Trophoblast cell (in vitro differentiated cells and primary cell): ENCODE measurements around the gene ELP4.
"Not testable (repeated sequence)": the region's sequence is repeated elsewhere in the genome, so short reads cannot be mapped to it uniquely, and the experiment has no call there.

Experiments
- DNase-seq, 2 donors: peaks; one replicate each; pipeline ENCODE4 v3.0.0-alpha.2; 2016
- H2AFZ ChIP-seq: 2 replicates; pipeline ENCODE4 v1.6.1; 2013; ENCODE audit warnings: low read length, moderate library complexity, mild to moderate bottlenecking; ENCODE audit not compliant: insufficient read depth, poor library complexity
- H2AK5ac ChIP-seq: 2 replicates; pipeline ENCODE4 v1.6.1; 2013; ENCODE audit warnings: mild to moderate bottlenecking, low read length
- H2BK120ac ChIP-seq: 2 replicates; pipeline ENCODE4 v1.6.1; 2013; ENCODE audit warnings: low read length, mild to moderate bottlenecking, moderate library complexity; ENCODE audit not compliant: insufficient read depth, poor library complexity
- H2BK12ac ChIP-seq: 2 replicates; pipeline ENCODE4 v1.6.1; 2013; ENCODE audit warnings: mild to moderate bottlenecking, low read length, moderate library complexity
- H2BK5ac ChIP-seq: 2 replicates; pipeline ENCODE4 v1.6.1; 2013; ENCODE audit warnings: low read length, low read depth, moderate library complexity, mild to moderate bottlenecking; ENCODE audit not compliant: poor library complexity
- H3K14ac ChIP-seq: 2 replicates; pipeline ENCODE4 v1.6.1; 2013; ENCODE audit warnings: mild to moderate bottlenecking, low read length
- H3K18ac ChIP-seq: 2 replicates; pipeline ENCODE4 v1.6.1; 2013; ENCODE audit warnings: mild to moderate bottlenecking, low read length
- H3K23ac ChIP-seq: 2 replicates; pipeline ENCODE4 v1.6.1; 2013; ENCODE audit warnings: low read length
- H3K27ac ChIP-seq: 2 replicates; pipeline ENCODE4 v1.5.1; 2013; ENCODE audit warnings: low read depth, mild to moderate bottlenecking, inconsistent platforms, low read length, moderate library complexity
- H3K27me3 ChIP-seq: 2 replicates; pipeline ENCODE4 v1.6.1; 2013; ENCODE audit warnings: inconsistent platforms, mild to moderate bottlenecking, low read length, moderate library complexity; ENCODE audit not compliant: insufficient read depth
- H3K36me3 ChIP-seq, 2 experiments: 1 replicate in 1 of 2; 2 replicates in 1 of 2; pipeline ENCODE4 v1.6.1; 2013; ENCODE audit warnings: low read length in 2 of 2, mild to moderate bottlenecking in 2 of 2, moderate library complexity in 1 of 2; ENCODE audit not compliant: insufficient read depth in 2 of 2, control insufficient read depth in 1 of 2
- H3K4ac ChIP-seq: 2 replicates; pipeline ENCODE4 v1.6.1; 2013; ENCODE audit warnings: low read depth, mild to moderate bottlenecking, low read length, moderate library complexity
- H3K4me1 ChIP-seq, 2 experiments: 1 replicate in 1 of 2; 2 replicates in 1 of 2; pipeline ENCODE4 v1.6.1; 2013; ENCODE audit warnings: low read length in 2 of 2, mild to moderate bottlenecking in 2 of 2, moderate library complexity in 1 of 2; ENCODE audit not compliant: insufficient read depth in 2 of 2, control insufficient read depth in 1 of 2
- H3K4me2 ChIP-seq: 2 replicates; pipeline ENCODE4 v1.6.1; 2013; ENCODE audit warnings: inconsistent platforms, mild to moderate bottlenecking, low read length, moderate library complexity
- H3K4me3 ChIP-seq: 2 replicates; pipeline ENCODE4 v1.5.1; 2013; ENCODE audit warnings: mild to moderate bottlenecking, low read depth, low read length, inconsistent platforms
- H3K79me1 ChIP-seq: one replicate; pipeline ENCODE4 v1.6.1; 2013; ENCODE audit warnings: low read length
- H3K79me2 ChIP-seq: 2 replicates; pipeline ENCODE4 v1.6.1; 2013; ENCODE audit warnings: low read length, mild to moderate bottlenecking; ENCODE audit not compliant: control insufficient read depth, insufficient read depth, poor library complexity
- H3K9ac ChIP-seq: 2 replicates; pipeline ENCODE4 v1.6.1; 2013; ENCODE audit warnings: mild to moderate bottlenecking, low read length
- H3K9me3 ChIP-seq: 2 replicates; pipeline ENCODE4 v1.6.1; 2013; ENCODE audit warnings: low read depth, mild to moderate bottlenecking, control low read depth, inconsistent platforms, low read length; ENCODE audit not compliant: insufficient read depth
- H4K12ac ChIP-seq: 2 replicates; pipeline ENCODE4 v1.6.1; 2013; ENCODE audit warnings: low read depth, mild to moderate bottlenecking, low read length, moderate library complexity
- H4K8ac ChIP-seq: 2 replicates; pipeline ENCODE4 v1.6.1; 2013; ENCODE audit warnings: low read depth, mild to moderate bottlenecking, low read length, moderate library complexity
- H4K91ac ChIP-seq: one replicate; pipeline ENCODE4 v1.6.1; 2013; ENCODE audit warnings: low read depth, mild to moderate bottlenecking, low read length, moderate library complexity
- WGBS: extraction: QIAGEN DNeasy Blood & Tissue Kit; methylation state at CpG from one replicate; pipeline ENCODE4 v1.1.7; 2013; ENCODE audit warnings: missing lambda C conversion rate; ENCODE audit not compliant: insufficient read length, insufficient coverage; ENCODE audit errors: extremely low coverage; 5-methylcytosine and 5-hydroxymethylcytosine counted together

ELP4 gene

GRCh38 chr11:31579412-31579811 lies 69.8 kb downstream of the ELP4 start:
- H3K9me3 ChIP-seq, H4K8ac ChIP-seq, DNase-seq, H3K27me3 ChIP-seq, H3K14ac ChIP-seq, H3K4me1 ChIP-seq, H2BK120ac ChIP-seq, H3K18ac ChIP-seq, H3K79me1 ChIP-seq, H2BK5ac ChIP-seq, H3K4me3 ChIP-seq, H2AK5ac ChIP-seq, H4K91ac ChIP-seq, H2BK12ac ChIP-seq, H2AFZ ChIP-seq, H3K4me2 ChIP-seq, H4K12ac ChIP-seq, H3K36me3 ChIP-seq, H3K9ac ChIP-seq, H3K4ac ChIP-seq, H3K23ac ChIP-seq, H3K27ac ChIP-seq, H3K79me2 ChIP-seq: not testable (repeated sequence)
- no CpG with 5 or more reads among the region's 3 CpGs for WGBS

GRCh38 chr11:31582697-31583096 lies 73.1 kb downstream of the ELP4 start:
- Histone ChIP-seq H2BK12ac (no peak overlapping the region), H3K4me1 (no peaks in the 10 kb centered on the region), H3K4me3 (no peak overlapping the region), H4K12ac (no peak overlapping the region), H2BK120ac (no peak overlapping the region), H3K9me3 (no peaks in the 10 kb centered on the region), H3K79me1 (no peaks in the 10 kb centered on the region), H4K8ac (no peak overlapping the region), H2AFZ (no peak overlapping the region), H2BK5ac (no peak overlapping the region), H3K14ac (no peak overlapping the region), H3K4ac (no peak overlapping the region), H3K79me2 (no peaks in the 10 kb centered on the region), H3K18ac (no peak overlapping the region), H3K36me3 (no peaks in the 10 kb centered on the region), H3K23ac (no peak overlapping the region), H3K9ac (no peak overlapping the region), H3K4me2 (no peak overlapping the region), H2AK5ac (no peak overlapping the region), H3K27me3 (no peaks in the 10 kb centered on the region), H3K27ac (no peak overlapping the region), H4K91ac (no peak overlapping the region)
- no peak for DNase-seq
- WGBS = no CpG with 5 or more reads among the region's 1 CpG

- Histone ChIP-seq H3K4me2 (no peak overlapping the region), H3K79me1 (no peaks in the 10 kb centered on the region), H3K27ac (no peak overlapping the region), H3K23ac (no peak overlapping the region), H2AK5ac (no peak overlapping the region), H3K36me3 (no peaks in the 10 kb centered on the region), H4K8ac (no peak overlapping the region), H2BK12ac (no peak overlapping the region), H2BK5ac (no peak overlapping the region), H3K14ac (no peak overlapping the region), H2AFZ (no peak overlapping the region), H3K18ac (no peak overlapping the region), H4K91ac (no peak overlapping the region), H3K9me3 (no peaks in the 10 kb centered on the region), H3K4me3 (no peak overlapping the region), H3K9ac (no peak overlapping the region), H3K4me1 (no peaks in the 10 kb centered on the region), H3K4ac (no peak overlapping the region), H3K27me3 (no peaks in the 10 kb centered on the region), H2BK120ac (no peak overlapping the region), H4K12ac (no peak overlapping the region), H3K79me2 (no peaks in the 10 kb centered on the region)
- no CpG with 5 or more reads among the region's 2 CpGs for WGBS
- DNase-seq = no peak
Measured at GRCh38 chr11:31598454-31598853, 88.9 kb downstream of the ELP4 start.

GRCh38 chr11:31601635-31602282 lies 92.2 kb downstream of the ELP4 start:
- Histone ChIP-seq H3K9me3 (no peaks in the 10 kb centered on the region), H2BK120ac (no peak overlapping the region), H3K4me3 (no peak overlapping the region), H3K23ac (no peak overlapping the region), H2AFZ (no peak overlapping the region), H3K27ac (no peak overlapping the region), H3K79me2 (no peaks in the 10 kb centered on the region), H3K4ac (no peak overlapping the region), H4K12ac (no peak overlapping the region), H3K4me2 (no peak overlapping the region), H4K8ac (no peak overlapping the region), H3K18ac (no peak overlapping the region), H3K9ac (no peak overlapping the region), H2BK5ac (no peak overlapping the region), H4K91ac (no peak overlapping the region), H3K36me3 (no peaks in the 10 kb centered on the region), H3K14ac (no peak overlapping the region), H3K27me3 (no peaks in the 10 kb centered on the region), H3K4me1 (no peaks in the 10 kb centered on the region), H2BK12ac (no peak overlapping the region), H3K79me1 (no peaks in the 10 kb centered on the region), H2AK5ac (no peak overlapping the region)
- no CpG with 5 or more reads among the region's 1 CpG for WGBS
- DNase-seq = no peak
